GM12892 (cell line): ENCODE measurements around the gene STPG3.
A peak's percentile ranks its signal among the peaks of the same experiment; 100 is the strongest.
"Not testable (repeated sequence)": the region's sequence is repeated elsewhere in the genome, so short reads cannot be mapped to it uniquely, and the experiment has no call there.

Experiments
- DNase-seq: peaks from one replicate; pipeline ENCODE4 v3.0.0; 2011; ENCODE audit not compliant: insufficient read length
- FAIRE-seq: peaks from 2 replicates; lab custom pipeline; 2011; peaks lifted over from hg19 to GRCh38; lab: Jason Lieb, UNC
- POLR2A ChIP-seq: IDR thresholded peaks from 2 replicates; pipeline ENCODE4 v1.6.1; 2011; ENCODE audit warnings: low read depth, low read length, control low read depth
- POLR2AphosphoS5 ChIP-seq: IDR thresholded peaks from 2 replicates; pipeline ENCODE4 v1.6.1; 2011; ENCODE audit warnings: low read depth, low read length, control low read depth
- TAF1 ChIP-seq: IDR thresholded peaks from 2 replicates; pipeline ENCODE4 v1.6.1; 2011; ENCODE audit warnings: low read depth, mild to moderate bottlenecking, control low read depth, low read length, borderline replicate concordance

STPG3 gene

GRCh38 chr9:137237759-137238726, 13.0 kb upstream of the STPG3 start:
- no peak for FAIRE-seq
- no peak for DNase-seq
- TF ChIP-seq POLR2A, result no peak
- no peak for TF ChIP-seq TAF1
- no peak for TF ChIP-seq POLR2AphosphoS5

GRCh38 chr9:137239541-137240200, 11.4 kb upstream of the STPG3 start:
- not testable (repeated sequence) for DNase-seq, FAIRE-seq

GRCh38 chr9:137240318-137240840, 10.7 kb upstream of the STPG3 start:
- peak; percentile 75 for DNase-seq
- FAIRE-seq, result no peak
- TF ChIP-seq POLR2AphosphoS5 (no peak), TAF1 (0 out of 2 replicates have a peak, but pooled peaks have one; percentile 9), POLR2A (no peak)

GRCh38 chr9:137240841-137241489, 10.1 kb upstream of the STPG3 start, which contains the start of gene TUBB4B:
Gene TUBB4B, plus strand, starts transcription at chr9:137241287. Its CDS starts 74 bp downstream, at chr9:137241361.
- FAIRE-seq (peak; percentile 100), DNase-seq (peak; percentile 100)
- TF ChIP-seq POLR2A (peak; percentile 99), TAF1 (peak; percentile 98), POLR2AphosphoS5 (peak; percentile 99)

- peak; percentile 62 for DNase-seq
- FAIRE-seq, result no peak
- TF ChIP-seq TAF1 (no peak), POLR2AphosphoS5 (no peak), POLR2A (no peak)
Observed at GRCh38 chr9:137241490-137242268, 9.4 kb upstream of the STPG3 start.

- TF ChIP-seq POLR2A (no peak), POLR2AphosphoS5 (peak; percentile 17; the same call in 1 of the 2 replicates)
- DNase-seq (no peak), FAIRE-seq (no peak)
Observed at GRCh38 chr9:137242269-137243203, 8.6 kb upstream of the STPG3 start.

- not testable (repeated sequence) for FAIRE-seq
Observed at GRCh38 chr9:137243266-137243625, 7.8 kb upstream of the STPG3 start.

GRCh38 chr9:137243626-137244485, 7.2 kb upstream of the STPG3 start:
- TF ChIP-seq POLR2A (peak; percentile 62), TAF1 (no peak), POLR2AphosphoS5 (peak; percentile 88)
- DNase-seq (no peak), FAIRE-seq (no peak)

More at GRCh38 chr9:137243266-137243625, 7.8 kb upstream of the STPG3 start:
- DNase-seq, result not testable (repeated sequence)

- no peak for TF ChIP-seq TAF1
- TF ChIP-seq POLR2AphosphoS5, result peak; percentile 4; the same call in 1 of the 2 replicates
- no peak for DNase-seq
- FAIRE-seq, result no peak
Observed at GRCh38 chr9:137244486-137245449, 6.3 kb upstream of the STPG3 start.
